HG03159 (cell line): Measurements from ENCODE around the gene RHBDF1.
"Not testable (repeated sequence)": the region's sequence is repeated elsewhere in the genome, so short reads cannot be mapped to it uniquely, and the experiment has no call there.

ENCODE experiments used
- ATAC-seq: cut with Tn5 transposase; IDR thresholded peaks from one replicate; pipeline ENCODE4 v1.9.1; 2021; ENCODE audit warnings: mild to moderate bottlenecking, moderate library complexity; ENCODE audit not compliant: unreplicated experiment

The RHBDF1 gene

GRCh38 chr16:37511-37910 is 34.9 kb downstream of the RHBDF1 start:
- ATAC-seq, result no peak

- ATAC-seq, result no peak
Observed at GRCh38 chr16:36336-36984, 36.0 kb downstream of the RHBDF1 start.

- no peak for ATAC-seq
Observed at GRCh38 chr16:35678-36305, 36.6 kb downstream of the RHBDF1 start.

- ATAC-seq, result no peak
Observed at GRCh38 chr16:35011-35677, 37.3 kb downstream of the RHBDF1 start.

GRCh38 chr16:34648-34987 is 37.8 kb downstream of the RHBDF1 start:
- ATAC-seq, result no peak

GRCh38 chr16:33877-34647 is 38.4 kb downstream of the RHBDF1 start:
- no peak for ATAC-seq

- ATAC-seq, result not testable (repeated sequence)
Observed at GRCh38 chr16:33154-33876, 39.1 kb downstream of the RHBDF1 start.

- ATAC-seq, result not testable (repeated sequence)
Observed at GRCh38 chr16:30627-31026, 41.8 kb downstream of the RHBDF1 start.

- ATAC-seq, result not testable (repeated sequence)
Observed at GRCh38 chr16:25926-26348, 46.5 kb downstream of the RHBDF1 start.

- ATAC-seq, result not testable (repeated sequence)
Observed at GRCh38 chr16:24151-24550, 48.3 kb downstream of the RHBDF1 start.

- not testable (repeated sequence) for ATAC-seq
Observed at GRCh38 chr16:20886-21285, 51.5 kb downstream of the RHBDF1 start.

- ATAC-seq, result not testable (repeated sequence)
Observed at GRCh38 chr16:17062-17765, 55.2 kb downstream of the RHBDF1 start.

GRCh38 chr16:10772-11171 is 61.7 kb downstream of the RHBDF1 start:
- ATAC-seq, result not testable (repeated sequence)

- ATAC-seq, result no peak
Observed at GRCh38 chr16:9903-10665, 62.3 kb downstream of the RHBDF1 start.
